WTC11 (cell line): ENCODE data around the gene LARGE1. TPM values are rescaled to one million over a fixed set of nuclear protein-coding genes. Genes with fewer than 3 reads are reported as not detected.

Source experiments
- ATAC-seq: fragments of 200-7000 bp; cut with Tn5 transposase; 2 replicates; pipeline ENCODE4 v1.10.0; 2021; ENCODE audit warnings: mild to moderate bottlenecking, moderate library complexity
- CTCF ChIA-PET: fragments of 300-600 bp; sonication (Branson Sonifier 250); formaldehyde crosslinking; loops from one replicate; lab custom pipeline; 2021; ENCODE audit warnings: antibody characterized with exemption; lab: Charles Lee
- POLR2A ChIA-PET: fragments of 350-600 bp; sonication (Branson Sonifier 250); formaldehyde crosslinking; loops from one replicate; lab custom pipeline; 2021; ENCODE audit warnings: antibody characterized with exemption; lab: Charles Lee
- DNase-seq: peaks from one replicate; pipeline ENCODE4 v3.0.0; 2021; ENCODE audit warnings: low spot score
- H3K27ac Mint-ChIP-seq: 2 replicates; pipeline ENCODE4 v1.8.0; 2021; ENCODE audit warnings: mixed read lengths
- H3K27me3 Mint-ChIP-seq: 2 replicates; pipeline ENCODE4 v1.8.0; 2021; ENCODE audit warnings: low read depth, mild to moderate bottlenecking, moderate library complexity, mixed read lengths
- H3K36me3 Mint-ChIP-seq: 2 replicates; pipeline ENCODE4 v1.8.0; 2021; ENCODE audit warnings: mixed read lengths
- H3K4me1 Mint-ChIP-seq: 2 replicates; pipeline ENCODE4 v1.8.0; 2022; ENCODE audit warnings: mixed read lengths
- H3K4me3 Mint-ChIP-seq: 2 replicates; pipeline ENCODE4 v1.8.0; 2021; ENCODE audit warnings: mild to moderate bottlenecking, moderate library complexity, mixed read lengths
- H3K9me3 Mint-ChIP-seq: 2 replicates; pipeline ENCODE4 v1.8.0; 2021; ENCODE audit warnings: mixed read lengths
- CREB1 ChIP-seq: sonication (generic); formaldehyde crosslinking; IDR thresholded peaks from 2 replicates; pipeline ENCODE4 v1.8.0; 2023; ENCODE audit warnings: mild to moderate bottlenecking, missing genetic modification reagents
- ELF4 ChIP-seq: sonication (generic); formaldehyde crosslinking; IDR thresholded peaks from 2 replicates; pipeline ENCODE4 v1.8.1; 2022; ENCODE audit warnings: low read depth, mild to moderate bottlenecking, moderate library complexity, missing genetic modification reagents
- FOXJ3 ChIP-seq: sonication (generic); formaldehyde crosslinking; IDR thresholded peaks from 2 replicates; pipeline ENCODE4 v1.9.0; 2021; ENCODE audit warnings: missing genetic modification reagents, mild to moderate bottlenecking, borderline replicate concordance
- JAZF1 ChIP-seq: fragments of 250-450 bp; sonication (Bioruptor Pico); IDR thresholded peaks from 2 replicates; pipeline ENCODE4 v1.9.0; 2021; ENCODE audit warnings: moderate library complexity, mild to moderate bottlenecking, inconsistent platforms
- MXD4 ChIP-seq: fragments of 250-450 bp; sonication (Bioruptor Pico); IDR thresholded peaks from 2 replicates; pipeline ENCODE4 v1.8.0; 2021; ENCODE audit warnings: mild to moderate bottlenecking, moderate library complexity, borderline replicate concordance
- NR3C1 ChIP-seq: sonication (generic); formaldehyde crosslinking; conservative IDR thresholded peaks from 2 replicates; pipeline ENCODE4 v1.8.1; 2023; ENCODE audit warnings: low read depth, mild to moderate bottlenecking, missing genetic modification reagents
- OVOL2 ChIP-seq: fragments of 250-450 bp; sonication (Bioruptor Pico); IDR thresholded peaks from 2 replicates; pipeline ENCODE4 v1.9.0; 2021; ENCODE audit warnings: mild to moderate bottlenecking, borderline replicate concordance
- TEAD4 ChIP-seq: sonication (generic); formaldehyde crosslinking; IDR thresholded peaks from 2 replicates; pipeline ENCODE4 v1.8.0; 2022; ENCODE audit warnings: mild to moderate bottlenecking, missing genetic modification reagents
- ZNF138 ChIP-seq: sonication (generic); formaldehyde crosslinking; conservative IDR thresholded peaks from 2 replicates; pipeline ENCODE4 v1.8.1; 2022; ENCODE audit warnings: mild to moderate bottlenecking, moderate library complexity, missing genetic modification reagents
- ZNF219 ChIP-seq: sonication (generic); formaldehyde crosslinking; IDR thresholded peaks from 2 replicates; pipeline ENCODE4 v1.8.0; 2023; ENCODE audit warnings: missing genetic modification reagents, mild to moderate bottlenecking, borderline replicate concordance
- ZNF232 ChIP-seq: sonication (generic); formaldehyde crosslinking; IDR thresholded peaks from 2 replicates; pipeline ENCODE4 v1.8.0; 2022; ENCODE audit warnings: mild to moderate bottlenecking, missing genetic modification reagents
- ZNF317 ChIP-seq: sonication (generic); formaldehyde crosslinking; IDR thresholded peaks from 2 replicates; pipeline ENCODE4 v1.8.1; 2023; ENCODE audit warnings: low read depth, mild to moderate bottlenecking, moderate library complexity, missing genetic modification reagents, borderline replicate concordance
- total RNA-seq: library from RNA; stranded (reverse); gene quantifications from 3 replicates; pipeline ENCODE4 v1.2.3, GENCODE V29; 2021
- TF ChIP-seq, protein P1 (sequence below): sonication (generic); formaldehyde crosslinking; IDR thresholded peaks from 2 replicates; pipeline ENCODE4 v1.8.1; 2022; ENCODE audit warnings: mild to moderate bottlenecking, moderate library complexity, missing genetic modification reagents
- TF ChIP-seq, protein P2 (sequence below): fragments of 250-450 bp; sonication (Bioruptor Pico); conservative IDR thresholded peaks from 2 replicates; pipeline ENCODE4 v1.9.0; 2021; ENCODE audit warnings: mild to moderate bottlenecking
- TF ChIP-seq, protein P3 (sequence below): sonication (generic); formaldehyde crosslinking; IDR thresholded peaks from 2 replicates; pipeline ENCODE4 v1.8.0; 2023; ENCODE audit warnings: missing genetic modification reagents
- TF ChIP-seq, protein P4 (sequence below): fragments of 200-600 bp; IDR thresholded peaks from 2 replicates; pipeline ENCODE4 v1.8.0; 2022; ENCODE audit warnings: antibody characterized with exemption
- TF ChIP-seq, protein P5 (sequence below): sonication (generic); formaldehyde crosslinking; IDR thresholded peaks from 2 replicates; pipeline ENCODE4 v1.8.0; 2022; ENCODE audit warnings: mild to moderate bottlenecking, missing genetic modification reagents

The LARGE1 gene
- total RNA-seq, 1 experiment from 2014 or later: 72.6 TPM

DNA sequence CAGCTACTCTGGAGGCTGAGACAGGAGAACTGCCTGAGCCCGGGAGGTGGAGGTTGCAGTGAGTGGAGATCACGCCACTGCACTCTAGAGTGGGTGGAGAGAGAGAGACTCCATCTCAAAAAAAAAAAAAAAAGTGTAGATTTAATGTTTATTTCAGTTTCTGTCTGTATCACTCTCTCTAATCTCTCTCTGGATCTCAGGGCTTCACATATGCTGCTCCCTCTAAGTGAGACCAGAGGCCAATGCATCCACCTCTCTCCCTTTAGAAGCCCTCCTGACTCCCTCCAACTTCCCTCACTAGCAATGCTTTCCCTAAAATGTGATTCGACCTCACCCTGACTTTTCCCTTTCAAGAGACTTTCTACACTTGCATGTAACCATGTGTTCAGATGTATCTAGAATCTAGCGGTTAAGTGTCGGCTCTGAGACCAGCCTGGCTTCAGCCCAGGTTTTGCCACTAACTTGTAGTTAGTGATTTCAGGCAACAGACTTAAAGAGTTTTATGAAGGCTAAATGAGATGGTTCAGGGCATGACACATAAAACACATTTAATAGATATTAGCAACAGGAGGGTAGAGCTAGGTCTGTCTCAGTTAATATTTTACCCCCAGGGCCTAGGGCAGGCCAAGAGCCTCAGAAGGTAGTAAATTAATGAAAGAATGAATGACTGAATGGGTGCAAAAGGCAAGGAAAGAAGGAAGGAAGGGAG is 364.3 kb downstream of the LARGE1 start:
- no peak for ATAC-seq
- CTCF ChIA-PET: no interaction called here
- Mint-ChIP-seq H3K4me3 (no peak overlapping the region), H3K27ac (no peak overlapping the region), H3K9me3 (0 out of 2 replicates have a peak, but pooled peaks cover 4% of the 10 kb centered on the region), H3K36me3 (peaks cover 8% of the 10 kb centered on the region), H3K27me3 (no peaks in the 10 kb centered on the region), H3K4me1 (peaks cover 13% of the 10 kb centered on the region; the same call in 1 of the 2 replicates)
- POLR2A ChIA-PET: no interaction called here
- no peak for DNase-seq
- TF ChIP-seq, protein P1, sequence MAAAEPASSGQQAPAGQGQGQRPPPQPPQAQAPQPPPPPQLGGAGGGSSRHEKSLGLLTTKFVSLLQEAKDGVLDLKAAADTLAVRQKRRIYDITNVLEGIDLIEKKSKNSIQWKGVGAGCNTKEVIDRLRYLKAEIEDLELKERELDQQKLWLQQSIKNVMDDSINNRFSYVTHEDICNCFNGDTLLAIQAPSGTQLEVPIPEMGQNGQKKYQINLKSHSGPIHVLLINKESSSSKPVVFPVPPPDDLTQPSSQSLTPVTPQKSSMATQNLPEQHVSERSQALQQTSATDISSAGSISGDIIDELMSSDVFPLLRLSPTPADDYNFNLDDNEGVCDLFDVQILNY (CRISPR knock-in tag): no peak

DNA sequence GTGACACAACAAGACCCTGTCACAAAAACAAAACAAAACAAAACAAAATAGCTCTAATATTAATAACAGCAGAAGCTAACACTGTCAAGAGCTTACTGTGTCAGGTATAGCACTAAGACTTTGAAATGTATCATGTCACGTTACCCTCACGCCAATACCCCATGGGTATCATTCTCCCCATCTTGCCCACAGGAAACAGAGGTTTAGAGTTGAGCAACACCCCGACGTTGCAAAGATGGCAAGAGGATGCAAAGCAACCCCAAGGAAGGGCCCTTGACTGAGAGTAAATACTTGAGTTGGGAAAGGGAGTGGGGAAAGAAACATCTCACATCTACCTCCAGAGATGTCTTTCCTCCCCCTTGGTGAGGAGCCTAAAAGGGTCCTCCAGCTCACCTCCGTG is 366.8 kb downstream of the LARGE1 start:
- TF ChIP-seq ZNF219: no peak
- TF ChIP-seq OVOL2: no peak
- no peak for TF ChIP-seq TEAD4 (CRISPR knock-in tag)
- TF ChIP-seq MXD4 (CRISPR knock-in tag): no peak
- H3K4me1 Mint-ChIP-seq: 0 out of 2 replicates have a peak, but pooled peaks cover 9% of the 10 kb centered on the region
- H3K36me3 Mint-ChIP-seq: no peaks in the 10 kb centered on the region
- no peak for ATAC-seq
- no peak overlapping the region for H3K4me3 Mint-ChIP-seq
- no peak for DNase-seq
- H3K27ac Mint-ChIP-seq: no peak overlapping the region
- CTCF ChIA-PET: interaction anchor here (1.6 kb wide), 1 partner anchor 35 kb away, joined by 9 read pairs; no protein-coding TSS in a partner anchor
- H3K9me3 Mint-ChIP-seq: no peaks in the 10 kb centered on the region
- POLR2A ChIA-PET: interaction anchor here (1.3 kb wide), 1 partner anchor 16 kb away, joined by 3 read pairs; no protein-coding TSS in a partner anchor
- no peaks in the 10 kb centered on the region for H3K27me3 Mint-ChIP-seq

DNA sequence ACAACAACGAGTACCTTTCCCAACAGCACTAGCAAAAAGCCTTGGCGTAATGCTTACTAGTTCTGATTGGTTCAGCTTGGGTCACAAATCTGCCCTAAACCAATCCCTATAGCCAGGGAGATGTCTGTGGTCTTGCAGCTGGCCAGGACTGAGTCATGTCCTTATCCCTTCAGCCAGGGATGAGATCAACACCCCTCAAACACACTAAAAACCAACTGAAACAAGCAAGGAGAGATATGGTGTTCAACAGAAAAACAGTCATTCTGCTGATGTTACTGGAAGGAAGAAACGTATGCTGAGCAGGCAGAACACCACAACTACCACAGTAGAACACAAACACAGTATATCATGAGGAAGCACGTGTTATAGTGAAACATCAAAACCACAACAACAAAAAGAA is 375.6 kb downstream of the LARGE1 start:
- ATAC-seq (no peak), DNase-seq (no peak)
- Mint-ChIP-seq H3K27ac (0 out of 2 replicates have a peak overlapping the region, but pooled peaks have one; percentile 34), H3K27me3 (no peaks in the 10 kb centered on the region), H3K4me3 (no peak overlapping the region), H3K36me3 (no peaks in the 10 kb centered on the region), H3K4me1 (peaks cover 2% of the 10 kb centered on the region), H3K9me3 (no peaks in the 10 kb centered on the region)
- CTCF ChIA-PET: no interaction called here
- TF ChIP-seq ZNF138: no peak
- no peak for TF ChIP-seq NR3C1 (CRISPR knock-in tag)
- no peak for TF ChIP-seq FOXJ3 (CRISPR knock-in tag)
- no peak for TF ChIP-seq CREB1 (CRISPR knock-in tag)
- no peak for TF ChIP-seq ELF4 (CRISPR knock-in tag)
- TF ChIP-seq, protein P2, sequence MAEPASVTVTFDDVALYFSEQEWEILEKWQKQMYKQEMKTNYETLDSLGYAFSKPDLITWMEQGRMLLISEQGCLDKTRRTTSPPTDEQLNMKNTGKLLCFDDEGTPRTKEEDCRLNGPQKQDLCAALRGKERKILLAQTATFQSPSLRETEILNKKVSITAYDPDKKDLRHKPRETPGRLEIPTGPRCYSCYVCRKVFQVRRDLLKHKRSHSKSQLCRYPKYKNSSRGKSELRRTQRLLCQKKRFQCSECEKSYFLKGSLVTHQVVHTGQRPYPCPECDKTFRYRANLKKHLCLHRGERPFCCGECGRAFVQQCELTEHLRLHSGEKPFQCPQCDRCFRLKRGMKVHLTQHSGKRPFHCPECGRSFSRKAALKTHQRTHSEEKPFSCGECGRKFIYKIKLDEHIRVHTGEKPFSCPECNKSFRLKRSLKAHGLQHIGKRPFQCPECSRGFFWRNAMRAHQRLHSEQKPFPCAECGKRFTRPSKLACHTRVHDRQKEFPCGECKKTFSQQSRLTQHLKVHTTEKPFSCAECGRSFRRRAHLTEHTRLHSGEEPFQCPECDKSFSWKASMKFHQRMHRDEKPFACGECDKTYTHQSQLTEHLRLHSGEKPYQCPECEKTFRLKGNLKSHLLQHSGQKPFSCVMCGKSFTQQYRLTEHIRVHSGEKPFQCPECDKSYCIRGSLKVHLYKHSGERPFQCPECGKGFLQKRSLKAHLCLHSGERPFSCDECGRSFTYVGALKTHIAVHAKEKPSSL (CRISPR knock-in tag): no peak
- no peak for TF ChIP-seq JAZF1 (CRISPR knock-in tag)
- TF ChIP-seq, protein P3, sequence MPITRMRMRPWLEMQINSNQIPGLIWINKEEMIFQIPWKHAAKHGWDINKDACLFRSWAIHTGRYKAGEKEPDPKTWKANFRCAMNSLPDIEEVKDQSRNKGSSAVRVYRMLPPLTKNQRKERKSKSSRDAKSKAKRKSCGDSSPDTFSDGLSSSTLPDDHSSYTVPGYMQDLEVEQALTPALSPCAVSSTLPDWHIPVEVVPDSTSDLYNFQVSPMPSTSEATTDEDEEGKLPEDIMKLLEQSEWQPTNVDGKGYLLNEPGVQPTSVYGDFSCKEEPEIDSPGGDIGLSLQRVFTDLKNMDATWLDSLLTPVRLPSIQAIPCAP (CRISPR knock-in tag): no peak
- no peak for TF ChIP-seq ZNF317 (CRISPR knock-in tag)
- no peak for TF ChIP-seq ZNF232 (CRISPR knock-in tag)
- TF ChIP-seq, protein P4, sequence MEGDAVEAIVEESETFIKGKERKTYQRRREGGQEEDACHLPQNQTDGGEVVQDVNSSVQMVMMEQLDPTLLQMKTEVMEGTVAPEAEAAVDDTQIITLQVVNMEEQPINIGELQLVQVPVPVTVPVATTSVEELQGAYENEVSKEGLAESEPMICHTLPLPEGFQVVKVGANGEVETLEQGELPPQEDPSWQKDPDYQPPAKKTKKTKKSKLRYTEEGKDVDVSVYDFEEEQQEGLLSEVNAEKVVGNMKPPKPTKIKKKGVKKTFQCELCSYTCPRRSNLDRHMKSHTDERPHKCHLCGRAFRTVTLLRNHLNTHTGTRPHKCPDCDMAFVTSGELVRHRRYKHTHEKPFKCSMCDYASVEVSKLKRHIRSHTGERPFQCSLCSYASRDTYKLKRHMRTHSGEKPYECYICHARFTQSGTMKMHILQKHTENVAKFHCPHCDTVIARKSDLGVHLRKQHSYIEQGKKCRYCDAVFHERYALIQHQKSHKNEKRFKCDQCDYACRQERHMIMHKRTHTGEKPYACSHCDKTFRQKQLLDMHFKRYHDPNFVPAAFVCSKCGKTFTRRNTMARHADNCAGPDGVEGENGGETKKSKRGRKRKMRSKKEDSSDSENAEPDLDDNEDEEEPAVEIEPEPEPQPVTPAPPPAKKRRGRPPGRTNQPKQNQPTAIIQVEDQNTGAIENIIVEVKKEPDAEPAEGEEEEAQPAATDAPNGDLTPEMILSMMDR: no peak
- TF ChIP-seq, protein P5, sequence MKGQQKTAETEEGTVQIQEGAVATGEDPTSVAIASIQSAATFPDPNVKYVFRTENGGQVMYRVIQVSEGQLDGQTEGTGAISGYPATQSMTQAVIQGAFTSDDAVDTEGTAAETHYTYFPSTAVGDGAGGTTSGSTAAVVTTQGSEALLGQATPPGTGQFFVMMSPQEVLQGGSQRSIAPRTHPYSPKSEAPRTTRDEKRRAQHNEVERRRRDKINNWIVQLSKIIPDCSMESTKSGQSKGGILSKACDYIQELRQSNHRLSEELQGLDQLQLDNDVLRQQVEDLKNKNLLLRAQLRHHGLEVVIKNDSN (CRISPR knock-in tag): no peak
- POLR2A ChIA-PET: no interaction called here
